Measurements from ENCODE around the gene KRTAP4-4. TPM values are rescaled to one million over a fixed set of nuclear protein-coding genes. Genes with fewer than 3 reads are reported as not detected.
"Not testable (repeated sequence)": the region's sequence is repeated elsewhere in the genome, so short reads cannot be mapped to it uniquely, and the experiment has no call there.

The KRTAP4-4 gene
- not detected in 2 replicates for total RNA-seq
- not detected for polyA plus RNA-seq (2012)

- no peak for DNase-seq (ENCODE audit: low read depth)
Measured at GRCh38 chr17:41160648-41161047, at the start of gene KRTAP4-4. KRTAP4-4 (minus strand) TSS chr17:41160748; CDS start chr17:41160691, 57 bp downstream.

GRCh38 chr17:41199421-41200078 is 39.0 kb upstream of the KRTAP4-4 start:
- no peak for DNase-seq (ENCODE audit: low read depth)

- no peak for DNase-seq (ENCODE audit: low read depth)
Measured at GRCh38 chr17:41196068-41196467, 35.5 kb upstream of the KRTAP4-4 start.

GRCh38 chr17:41190328-41190727 is 29.8 kb upstream of the KRTAP4-4 start:
- peak; percentile 22 for DNase-seq (ENCODE audit: low read depth)

GRCh38 chr17:41189837-41190318 is 29.3 kb upstream of the KRTAP4-4 start, which contains the start of gene KRTAP9-1:
KRTAP9-1 (plus strand) TSS chr17:41189887; CDS start chr17:41189887, 0 bp downstream.
- DNase-seq (ENCODE audit: low read depth) = not testable (repeated sequence)

- DNase-seq (ENCODE audit: low read depth) = peak; percentile 95
Measured at GRCh38 chr17:41186872-41187271, 26.3 kb upstream of the KRTAP4-4 start.

- no peak for DNase-seq (ENCODE audit: low read depth)
Measured at GRCh38 chr17:41185001-41185400, 24.5 kb upstream of the KRTAP4-4 start.

- DNase-seq (ENCODE audit: low read depth) = peak; percentile 43
Measured at GRCh38 chr17:41184480-41184961, 24.0 kb upstream of the KRTAP4-4 start, which contains the start of gene KRTAP4-1. KRTAP4-1 (minus strand) TSS chr17:41184911; CDS start chr17:41184854, 57 bp downstream.

- no peak for DNase-seq (ENCODE audit: low read depth)
Measured at GRCh38 chr17:41178843-41179616, 18.5 kb upstream of the KRTAP4-4 start.

- no peak for DNase-seq (ENCODE audit: low read depth)
Measured at GRCh38 chr17:41178341-41178740, 17.8 kb upstream of the KRTAP4-4 start.

GRCh38 chr17:41177727-41178271 is 17.3 kb upstream of the KRTAP4-4 start, which contains the start of gene KRTAP4-2:
KRTAP4-2 (minus strand) TSS chr17:41178221; CDS start chr17:41178164, 57 bp downstream.
- peak; percentile 9 for DNase-seq (ENCODE audit: low read depth)

GRCh38 chr17:41176744-41177387 is 16.3 kb upstream of the KRTAP4-4 start:
- no peak for DNase-seq (ENCODE audit: low read depth)

- no peak for DNase-seq (ENCODE audit: low read depth)
Measured at GRCh38 chr17:41171886-41172285, 11.3 kb upstream of the KRTAP4-4 start.

- no peak for DNase-seq (ENCODE audit: low read depth)
Measured at GRCh38 chr17:41168121-41168520, 7.6 kb upstream of the KRTAP4-4 start, which contains the start of gene KRTAP4-3. KRTAP4-3 (minus strand) TSS chr17:41168221; CDS start chr17:41168172, 49 bp downstream.

GRCh38 chr17:41167561-41167960 is 7.0 kb upstream of the KRTAP4-4 start:
- no peak for DNase-seq (ENCODE audit: low read depth)

GRCh38 chr17:41163828-41164227 is 3.3 kb upstream of the KRTAP4-4 start:
- DNase-seq (ENCODE audit: low read depth) = no peak

- not testable (repeated sequence) for DNase-seq (ENCODE audit: low read depth)
Measured at GRCh38 chr17:41160190-41160589, 358 bp downstream of the KRTAP4-4 start.

GRCh38 chr17:41153856-41154255 is 6.7 kb downstream of the KRTAP4-4 start:
- no peak for DNase-seq (ENCODE audit: low read depth)

- no peak for DNase-seq (ENCODE audit: low read depth)
Measured at GRCh38 chr17:41151525-41151924, 9.0 kb downstream of the KRTAP4-4 start.

GRCh38 chr17:41150026-41150425 is 10.5 kb downstream of the KRTAP4-4 start:
- DNase-seq (ENCODE audit: low read depth) = no peak

GRCh38 chr17:41149652-41149985 is 10.9 kb downstream of the KRTAP4-4 start, which contains the start of gene KRTAP4-5:
KRTAP4-5 (minus strand) TSS chr17:41149825; CDS start chr17:41149767, 58 bp downstream.
- DNase-seq (ENCODE audit: low read depth) = no peak
